IMR-90 (cell line): Measurements from ENCODE around the gene LTF. TPM values are rescaled to one million over a fixed set of nuclear protein-coding genes. Genes with fewer than 3 reads are reported as not detected.

ENCODE experiments used
- ATAC-seq: fragments of 200-7000 bp; cut with Tn5 transposase; 2 replicates; pipeline ENCODE4 v1.9.1; 2020; ENCODE audit warnings: low read depth, mild to moderate bottlenecking, moderate library complexity
- BruUV-seq: library from RNA; stranded (reverse); fragments of 400-500 nt; replicated peaks from 2 replicates; lab custom pipeline; 2021; lab: Mats Ljungman, UMichigan
- CTCF ChIA-PET: fragments of 300-600 bp; formaldehyde crosslinking; extraction: SDS; loops from one replicate; lab custom pipeline; 2021; ENCODE audit warnings: antibody characterized with exemption; lab: Yijun Ruan, JAX
- POLR2A ChIA-PET: fragments of 300-600 bp; sonication (Branson Sonifier 250); formaldehyde crosslinking; loops from one replicate; lab custom pipeline; 2022; ENCODE audit warnings: antibody characterized with exemption; ENCODE audit not compliant: unreplicated experiment; lab: Charles Lee
- DNase-seq: peaks from one replicate; pipeline ENCODE4 v3.0.0; 2013
- H2AFZ ChIP-seq: replicated peaks from 2 replicates; pipeline ENCODE3; 2013; ENCODE audit warnings: low read length, mild to moderate bottlenecking; ENCODE audit not compliant: poor library complexity
- H2AK5ac ChIP-seq: 2 replicates; pipeline ENCODE4 v1.6.1; 2013; ENCODE audit warnings: low read depth, low read length, inconsistent platforms
- H2AK9ac ChIP-seq: replicated peaks from 2 replicates; pipeline ENCODE3; 2013; ENCODE audit warnings: mild to moderate bottlenecking, low read depth, low read length, moderate library complexity; ENCODE audit not compliant: poor library complexity
- H2BK120ac ChIP-seq: 2 replicates; pipeline ENCODE4 v1.6.1; 2013; ENCODE audit warnings: low read depth, low read length, inconsistent platforms
- H2BK15ac ChIP-seq: 3 replicates; pipeline ENCODE4 v1.6.1; 2013; ENCODE audit warnings: low read depth, low read length, inconsistent platforms
- H2BK20ac ChIP-seq: 2 replicates; pipeline ENCODE4 v1.6.1; 2013; ENCODE audit warnings: low read depth, mild to moderate bottlenecking, inconsistent platforms, low read length, moderate library complexity
- H2BK5ac ChIP-seq: 2 replicates; pipeline ENCODE4 v1.6.1; 2013; ENCODE audit warnings: mild to moderate bottlenecking, low read depth, low read length, inconsistent platforms; ENCODE audit not compliant: poor library complexity, severe bottlenecking
- H3K14ac ChIP-seq: replicated peaks from 2 replicates; pipeline ENCODE4 v1.6.1; 2013; ENCODE audit warnings: low read depth, low read length, inconsistent platforms
- H3K18ac ChIP-seq: 2 replicates; pipeline ENCODE4 v1.6.1; 2013; ENCODE audit warnings: low read depth, low read length, control low read depth
- H3K23ac ChIP-seq: 2 replicates; pipeline ENCODE4 v1.6.1; 2013; ENCODE audit warnings: low read depth, low read length, inconsistent platforms
- H3K27ac ChIP-seq: 2 replicates; pipeline ENCODE4 v1.5.1; 2013; ENCODE audit warnings: mild to moderate bottlenecking, control low read depth, low read length; ENCODE audit not compliant: insufficient read depth
- H3K27me3 ChIP-seq: 2 replicates; pipeline ENCODE4 v1.6.1; 2013; ENCODE audit warnings: low read length; ENCODE audit not compliant: control insufficient read depth, insufficient read depth
- H3K36me3 ChIP-seq: 2 replicates; pipeline ENCODE4 v1.6.1; 2013; ENCODE audit warnings: low read length, mixed read lengths; ENCODE audit not compliant: control insufficient read depth, insufficient read depth
- H3K4ac ChIP-seq: 2 replicates; pipeline ENCODE4 v1.6.1; 2013; ENCODE audit warnings: low read depth, low read length, inconsistent platforms
- H3K4me1 ChIP-seq: 2 replicates; pipeline ENCODE4 v1.6.1; 2013; ENCODE audit warnings: low read length, mixed read lengths; ENCODE audit not compliant: control insufficient read depth, insufficient read depth
- H3K4me2 ChIP-seq: 2 replicates; pipeline ENCODE4 v1.6.1; 2013; ENCODE audit warnings: low read depth, mild to moderate bottlenecking, control low read depth, low read length, moderate library complexity
- H3K4me3 ChIP-seq: 2 replicates; pipeline ENCODE4 v1.5.1; 2013; ENCODE audit warnings: low read depth, mild to moderate bottlenecking, control low read depth, low read length, moderate library complexity; ENCODE audit not compliant: insufficient read depth
- H3K56ac ChIP-seq: 2 replicates; pipeline ENCODE4 v1.6.1; 2013; ENCODE audit warnings: low read length, inconsistent platforms; ENCODE audit not compliant: insufficient read depth; ENCODE audit errors: extremely low read depth
- H3K79me1 ChIP-seq, 2 experiments: 2 replicates each; pipeline ENCODE4 v1.6.1; 2013; ENCODE audit warnings: low read length in 2 of 2, inconsistent platforms in 1 of 2, low read depth in 1 of 2
- H3K9ac ChIP-seq: 2 replicates; pipeline ENCODE4 v1.6.1; 2013; ENCODE audit warnings: low read depth, low read length, control low read depth
- H3K9me1 ChIP-seq: 2 replicates; pipeline ENCODE4 v1.6.1; 2013; ENCODE audit warnings: low read length, inconsistent platforms; ENCODE audit not compliant: insufficient read depth
- H3K9me3 ChIP-seq: 2 replicates; pipeline ENCODE4 v1.6.1; 2013; ENCODE audit warnings: low read length; ENCODE audit not compliant: control insufficient read depth, insufficient read depth
- H4K20me1 ChIP-seq: 2 replicates; pipeline ENCODE4 v1.6.1; 2013; ENCODE audit warnings: low read length, inconsistent platforms; ENCODE audit not compliant: insufficient read depth
- H4K5ac ChIP-seq: 2 replicates; pipeline ENCODE4 v1.6.1; 2013; ENCODE audit warnings: mild to moderate bottlenecking, low read depth, low read length, control low read depth
- H4K8ac ChIP-seq, 2 experiments: 2 replicates each; pipeline ENCODE4 v1.6.1; 2013; ENCODE audit warnings: low read depth in 2 of 2, low read length in 2 of 2, control low read depth in 1 of 2, inconsistent platforms in 1 of 2
- H4K91ac ChIP-seq: 2 replicates; pipeline ENCODE4 v1.6.1; 2013; ENCODE audit warnings: low read depth, low read length, inconsistent platforms; ENCODE audit not compliant: insufficient read depth
- BHLHE40 ChIP-seq: fragments of 150-350 bp; IDR thresholded peaks from 2 replicates; pipeline ENCODE4 v1.6.1; 2016; ENCODE audit warnings: mild to moderate bottlenecking, low read depth, low read length
- CEBPB ChIP-seq: IDR thresholded peaks from 2 replicates; pipeline ENCODE4 v1.6.1; 2012; ENCODE audit warnings: low read depth, low read length, improper control_type of control experiment
- CHD1 ChIP-seq: IDR thresholded peaks from 2 replicates; pipeline ENCODE4 v1.6.1; 2012; ENCODE audit warnings: low read depth, low read length, improper control_type of control experiment
- CTCF ChIP-seq: conservative IDR thresholded peaks from 2 replicates; pipeline ENCODE4 v1.5.1; 2012; ENCODE audit warnings: mild to moderate bottlenecking, low read depth, low read length, improper control_type of control experiment
- ELK1 ChIP-seq: fragments of 150-350 bp; IDR thresholded peaks from 2 replicates; pipeline ENCODE4 v1.6.1; 2016; ENCODE audit warnings: low read depth, mild to moderate bottlenecking, low read length, moderate library complexity, borderline replicate concordance
- FOS ChIP-seq: fragments of 150-350 bp; IDR thresholded peaks from 2 replicates; pipeline ENCODE4 v1.6.1; 2016; ENCODE audit warnings: low read depth, low read length
- MAFK ChIP-seq: IDR thresholded peaks from 2 replicates; pipeline ENCODE4 v1.6.1; 2012; ENCODE audit warnings: low read depth, low read length, improper control_type of control experiment
- MAZ ChIP-seq: IDR thresholded peaks from 2 replicates; pipeline ENCODE4 v1.6.1; 2012; ENCODE audit warnings: low read depth, mild to moderate bottlenecking, low read length, improper control_type of control experiment, moderate library complexity, borderline replicate concordance
- MXI1 ChIP-seq: IDR thresholded peaks from 2 replicates; pipeline ENCODE4 v1.6.1; 2012; ENCODE audit warnings: low read depth, mild to moderate bottlenecking, low read length, moderate library complexity, borderline replicate concordance
- NFE2L2 ChIP-seq: fragments of 150-350 bp; IDR thresholded peaks from 2 replicates; pipeline ENCODE4 v1.6.1; 2016; ENCODE audit warnings: low read depth, mild to moderate bottlenecking, low read length
- POLR2A ChIP-seq: IDR thresholded peaks from 2 replicates; pipeline ENCODE4 v1.6.1; 2012; ENCODE audit warnings: mild to moderate bottlenecking, low read depth, low read length
- RAD21 ChIP-seq: IDR thresholded peaks from 2 replicates; pipeline ENCODE4 v1.6.1; 2012; ENCODE audit warnings: low read length, improper control_type of control experiment
- RCOR1 ChIP-seq: IDR thresholded peaks from 2 replicates; pipeline ENCODE4 v1.6.1; 2012; ENCODE audit warnings: mild to moderate bottlenecking, low read length, improper control_type of control experiment; ENCODE audit not compliant: insufficient replicate concordance
- RFX5 ChIP-seq: IDR thresholded peaks from 2 replicates; pipeline ENCODE4 v1.8.0; 2012; ENCODE audit warnings: low read depth, mild to moderate bottlenecking, low read length, moderate library complexity
- SMC3 ChIP-seq: fragments of 150-350 bp; IDR thresholded peaks from 2 replicates; pipeline ENCODE4 v1.6.1; 2016; ENCODE audit warnings: low read depth, mild to moderate bottlenecking, antibody characterized with exemption, low read length, moderate library complexity
- USF2 ChIP-seq: fragments of 150-350 bp; IDR thresholded peaks from 2 replicates; pipeline ENCODE4 v1.6.1; 2017; ENCODE audit warnings: mild to moderate bottlenecking, antibody characterized with exemption, low read length, low read depth
- WGBS, 2 experiments: methylation state at CpG; one replicate each; pipeline versions ENCODE4 v1.1.5 to v1.1.7; 2013; ENCODE audit warnings: missing lambda C conversion rate in 2 of 2; ENCODE audit not compliant: insufficient read length in 1 of 2; ENCODE audit errors: extremely low coverage in 2 of 2; 5-methylcytosine and 5-hydroxymethylcytosine counted together
- dilution Hi-C: fragments of 300-500 bp; cut with HindIII; formaldehyde crosslinking; loops from one replicate; pipeline ENCODE4 v1.14.3; 2018; ENCODE audit warnings: low sequenced_read_pairs; ENCODE audit not compliant: unreplicated experiment
- in situ Hi-C: fragments of 300-500 bp; cut with MboI; formaldehyde crosslinking; loops from 3 replicates; pipeline ENCODE4 v1.14.3; 2019; ENCODE audit warnings: low sequenced_read_pairs, inconsistent platforms, mixed read lengths
- intact Hi-C: fragments of 100-400 bp; cut with micrococcal nuclease; formaldehyde crosslinking; loops from 2 replicates; pipeline ENCODE4 v1.10.0; 2022
- polyA plus RNA-seq, 3 experiments: library from polyadenylated mRNA; depleted of rRNA; stranded (reverse); fragments of >200 nt; gene quantifications; 2 replicates each; pipeline ENCODE4 v1.2.3, GENCODE V29; 2012; ENCODE audit warnings: low replicate concordance in 1 of 3
- total RNA-seq: library from RNA; depleted of rRNA; stranded (reverse); fragments of >200 nt; gene quantifications from 2 replicates; pipeline ENCODE4 v1.2.3, GENCODE V29; 2012

LTF gene
- total and polyA plus RNA-seq, 2 of the 4 experiments (the other 2 are of a cell fraction), result not detected

- Histone ChIP-seq H3K4me1 (0 out of 2 replicates have a peak, but pooled peaks cover 2% of the 10 kb centered on the region), H3K27ac (no peak overlapping the region), H3K14ac (no peak overlapping the region), H3K9me3 (peaks cover 2% of the 10 kb centered on the region; the same call in 1 of the 2 replicates), H3K4me3 (no peak overlapping the region), H2BK5ac (no peak overlapping the region), H4K5ac (no peak overlapping the region), H3K9me1 (peaks cover 4% of the 10 kb centered on the region), H4K8ac (no peak overlapping the region), H3K79me1 (no peaks in the 10 kb centered on the region), H3K27me3 (peaks cover 15% of the 10 kb centered on the region), H2BK120ac (no peak overlapping the region), H2AFZ (no peak overlapping the region), H3K36me3 (no peaks in the 10 kb centered on the region), H2AK9ac (no peak overlapping the region), H2BK15ac (no peak overlapping the region), H2BK20ac (no peak overlapping the region), H4K91ac (no peak overlapping the region), H3K23ac (no peak overlapping the region), H3K56ac (no peak overlapping the region), H3K4ac (no peak overlapping the region), H4K20me1 (no peaks in the 10 kb centered on the region), H3K9ac (no peak overlapping the region), H3K18ac (no peak overlapping the region), H2AK5ac (no peak overlapping the region), H3K4me2 (no peak overlapping the region)
- intact Hi-C loops, result no loop called here
- in situ Hi-C loops, result no loop called here
- TF ChIP-seq USF2 (no peak), RCOR1 (no peak), MAZ (no peak), RAD21 (no peak), CEBPB (no peak), MAFK (no peak), POLR2A (no peak), SMC3 (no peak), FOS (no peak), ELK1 (no peak), NFE2L2 (no peak), BHLHE40 (no peak), MXI1 (no peak), CTCF (no peak), RFX5 (no peak), CHD1 (no peak)
- dilution Hi-C loops, result no loop called here
- CTCF ChIA-PET, result no interaction called here
- ATAC-seq (no peak), DNase-seq (no peak)
- BruUV-seq, result no TSS peak
- POLR2A ChIA-PET, result no interaction called here
- WGBS, 2 experiments, result 84% methylated on average over 4 of the region's 6 CpGs; no CpG with 5 or more reads in 1 of the 2 experiments
Observed at GRCh38 chr3:46389306-46389705, 75.4 kb downstream of the LTF start.
